ENCODE measurements around the gene GUK1. TPM values are rescaled to one million over a fixed set of nuclear protein-coding genes. Genes with fewer than 3 reads are reported as not detected.

GUK1 gene
- polyA plus RNA-seq, 3 donors: 262 to 391 (median 316) TPM

- Histone ChIP-seq H3K4me3 (replicated peaks in 1 of 3; ENCODE audit: low read depth in 2 of 3, low read length in 3 of 3) (no peak overlapping the region), H3K4me1 (ENCODE audit: control insufficient read depth in 1 of 2, insufficient read depth in 2 of 2, low read length in 2 of 2) (peaks cover 30 to 35% of the 10 kb centered on the region in 2 donors), H3K36me3 (replicated peaks in 1 of 2; ENCODE audit: control insufficient read depth in 1 of 2, insufficient read depth in 2 of 2, low read length in 2 of 2) (no peaks in the 10 kb centered on the region), H3K27me3 (ENCODE audit: control insufficient read depth in 2 of 2, insufficient read depth in 2 of 2, low read length in 2 of 2) (peaks cover 0 to 16% of the 10 kb centered on the region in 2 donors), H4K20me1 (ENCODE audit: insufficient read depth, low read length) (no peaks in the 10 kb centered on the region), H3K79me2 (ENCODE audit: insufficient read depth, low read length) (peaks cover 2% of the 10 kb centered on the region), H3K9ac (ENCODE audit: insufficient read depth, low read length, poor library complexity, severe bottlenecking) (no peak overlapping the region), H2AFZ (ENCODE audit: insufficient read depth, low read depth, low read length, poor library complexity, severe bottlenecking) (no peak overlapping the region), H3K4me2 (replicated peaks; ENCODE audit: extremely low read depth, low read length, poor library complexity, severe bottlenecking) (no peak overlapping the region), H3K9me3 (replicated peaks in 1 of 2; ENCODE audit: control insufficient read depth in 1 of 2, insufficient read depth in 1 of 2, low read length in 2 of 2) (no peaks in the 10 kb centered on the region), H3K27ac (ENCODE audit: low read depth in 1 of 2, low read length in 2 of 2) (no peak overlapping the region)
- no peaks in the 10 kb centered on the region for H3K9me3 Mint-ChIP-seq
- H3K27ac Mint-ChIP-seq: no peak overlapping the region
- no peak for DNase-seq
- H3K36me3 Mint-ChIP-seq: no peaks in the 10 kb centered on the region
- H3K4me3 Mint-ChIP-seq: peak overlapping the region in 1 of 2 donors; percentile 48
- H3K4me1 Mint-ChIP-seq: peaks cover 31% of the 10 kb centered on the region
- intact Hi-C loops (cut with micrococcal nuclease): no loop called here
- no peak for TF ChIP-seq CTCF (IDR thresholded peaks at IDR 0.05)
- H3K27me3 Mint-ChIP-seq (ENCODE audit: low read depth in 3 of 3): peaks cover 2 to 28% (median 14%) of the 10 kb centered on the region in 3 donors
- 23% methylated on average over 9 of the region's 14 CpGs for WGBS (ENCODE audit: insufficient coverage)
Measured at GRCh38 chr1:228162286-228163006, 22.4 kb downstream of the GUK1 start.

- intact Hi-C loops (cut with micrococcal nuclease): no loop called here
- no peak overlapping the region for H2AFZ ChIP-seq (ENCODE audit: insufficient read depth, low read depth, low read length, poor library complexity, severe bottlenecking)
- peaks cover 30 to 35% of the 10 kb centered on the region in 2 donors for H3K4me1 ChIP-seq (ENCODE audit: control insufficient read depth in 1 of 2, insufficient read depth in 2 of 2, low read length in 2 of 2)
- TF ChIP-seq CTCF (IDR thresholded peaks at IDR 0.05): no peak
- Mint-ChIP-seq H3K9me3 (no peaks in the 10 kb centered on the region), H3K4me1 (peaks cover 31% of the 10 kb centered on the region), H3K27me3 (ENCODE audit: low read depth in 3 of 3) (peaks cover 2 to 28% (median 14%) of the 10 kb centered on the region in 3 donors), H3K27ac (peak overlapping the region in 1 of 7 donors; percentile 4), H3K36me3 (no peaks in the 10 kb centered on the region), H3K4me3 (peak overlapping the region in 1 of 2 donors; percentile 42)
- H3K36me3 ChIP-seq (replicated peaks in 1 of 2; ENCODE audit: control insufficient read depth in 1 of 2, insufficient read depth in 2 of 2, low read length in 2 of 2): no peaks in the 10 kb centered on the region
- H3K4me2 ChIP-seq (replicated peaks; ENCODE audit: extremely low read depth, low read length, poor library complexity, severe bottlenecking): no peak overlapping the region
- H3K27ac ChIP-seq (ENCODE audit: low read depth in 1 of 2, low read length in 2 of 2): no peak overlapping the region
- H3K9ac ChIP-seq (ENCODE audit: insufficient read depth, low read length, poor library complexity, severe bottlenecking): no peak overlapping the region
- H3K27me3 ChIP-seq (ENCODE audit: control insufficient read depth in 2 of 2, insufficient read depth in 2 of 2, low read length in 2 of 2): peaks cover 0 to 16% of the 10 kb centered on the region in 2 donors
- H3K9me3 ChIP-seq (replicated peaks in 1 of 2; ENCODE audit: control insufficient read depth in 1 of 2, insufficient read depth in 1 of 2, low read length in 2 of 2): no peaks in the 10 kb centered on the region
- H4K20me1 ChIP-seq (ENCODE audit: insufficient read depth, low read length): no peaks in the 10 kb centered on the region
- no peak overlapping the region for H3K4me3 ChIP-seq (replicated peaks in 1 of 3; ENCODE audit: low read depth in 2 of 3, low read length in 3 of 3)
- DNase-seq: no peak
- peaks cover 7% of the 10 kb centered on the region for H3K79me2 ChIP-seq (ENCODE audit: insufficient read depth, low read length)
- WGBS (ENCODE audit: insufficient coverage): 47% methylated on average over 29 of the region's 30 CpGs
Measured at GRCh38 chr1:228163007-228163753, 23.1 kb downstream of the GUK1 start.
